ENCODE results near the gene SMR3B.

SMR3B gene

GRCh38 chr4:70382691-70383181 lies at the start of gene SMR3B:
TSS of gene SMR3B (plus strand) at chr4:70383131. CDS start at chr4:70384511, 1,380 bp downstream.
- no peak for DNase-seq

- DNase-seq, result no peak
Measured at GRCh38 chr4:70334681-70335080, 48.2 kb upstream of the SMR3B start, which contains the start of gene CABS1. TSS of gene CABS1 (plus strand) at chr4:70334981. CDS start at chr4:70335040, 59 bp downstream.

- DNase-seq, result no peak
Measured at GRCh38 chr4:70336043-70336442, 46.9 kb upstream of the SMR3B start.

- DNase-seq, result no peak
Measured at GRCh38 chr4:70337886-70338420, 45.0 kb upstream of the SMR3B start.

GRCh38 chr4:70356185-70356584 lies 26.7 kb upstream of the SMR3B start:
- DNase-seq, result no peak

GRCh38 chr4:70359115-70359661 lies 23.7 kb upstream of the SMR3B start:
- no peak for DNase-seq

- DNase-seq, result no peak
Measured at GRCh38 chr4:70360460-70360859, 22.5 kb upstream of the SMR3B start, which contains the start of gene SMR3A. TSS of gene SMR3A (plus strand) at chr4:70360760. CDS start at chr4:70362116, 1,356 bp downstream.

- DNase-seq, result no peak
Measured at GRCh38 chr4:70364002-70364401, 18.9 kb upstream of the SMR3B start.

- no peak for DNase-seq
Measured at GRCh38 chr4:70365479-70365878, 17.5 kb upstream of the SMR3B start.

- no peak for DNase-seq
Measured at GRCh38 chr4:70367813-70368212, 15.1 kb upstream of the SMR3B start.

GRCh38 chr4:70371987-70372386 lies 10.9 kb upstream of the SMR3B start:
- no peak for DNase-seq

GRCh38 chr4:70372760-70373159 lies 10.2 kb upstream of the SMR3B start:
- DNase-seq, result no peak

GRCh38 chr4:70380578-70380977 lies 2.4 kb upstream of the SMR3B start:
- DNase-seq, result no peak

- DNase-seq, result no peak
Measured at GRCh38 chr4:70392057-70392776, 9.3 kb downstream of the SMR3B start.

- no peak for DNase-seq
Measured at GRCh38 chr4:70397580-70397979, 14.6 kb downstream of the SMR3B start, which contains the start of gene OPRPN. TSS of gene OPRPN (plus strand) at chr4:70397940. CDS start at chr4:70399286, 1,346 bp downstream.

- no peak for DNase-seq
Measured at GRCh38 chr4:70399319-70399718, 16.4 kb downstream of the SMR3B start.

- no peak for DNase-seq
Measured at GRCh38 chr4:70402762-70403161, 19.8 kb downstream of the SMR3B start.

GRCh38 chr4:70405765-70406164 lies 22.8 kb downstream of the SMR3B start:
- no peak for DNase-seq

- DNase-seq, result no peak
Measured at GRCh38 chr4:70425306-70425705, 42.4 kb downstream of the SMR3B start.

- no peak for DNase-seq
Measured at GRCh38 chr4:70426789-70427188, 43.9 kb downstream of the SMR3B start.

GRCh38 chr4:70437197-70437596 lies 54.3 kb downstream of the SMR3B start:
- DNase-seq, result no peak

All from C1 segment of cervical spinal cord (tissue), 14 donors.